Activated CD4-positive, alpha-beta memory T cell treated with anti-CD3 and anti-CD28 coated beads, Interleukin-2, amount 10 ng/mL, durations not matched to agents 7 days and 5 days (primary cell): ENCODE results near the gene ALKBH8. TPM values are rescaled to one million over a fixed set of nuclear protein-coding genes. Genes with fewer than 3 reads are reported as not detected.

Source experiments
- CTCF ChIA-PET: fragments of 350-600 bp; sonication (Branson Sonifier 250); formaldehyde crosslinking; loops from one replicate; lab custom pipeline; 2021; ENCODE audit warnings: antibody characterized with exemption, inconsistent platforms; lab: Charles Lee
- POLR2A ChIA-PET: fragments of 350-600 bp; sonication (Branson Sonifier 250); formaldehyde crosslinking; loops from one replicate; lab custom pipeline; 2021; ENCODE audit warnings: antibody characterized with exemption; lab: Charles Lee
- DNase-seq: peaks from one replicate; pipeline ENCODE4 v3.0.0-alpha.2; 2020
- H3K27ac Mint-ChIP-seq: one replicate; pipeline ENCODE4 v1.8.0; 2021; ENCODE audit warnings: mild to moderate bottlenecking, mixed read lengths
- H3K27me3 Mint-ChIP-seq: one replicate; pipeline ENCODE4 v1.8.0; 2021; ENCODE audit warnings: mixed read lengths
- H3K36me3 Mint-ChIP-seq: one replicate; pipeline ENCODE4 v1.8.0; 2021; ENCODE audit warnings: low read depth, mixed read lengths
- H3K4me1 Mint-ChIP-seq: one replicate; pipeline ENCODE4 v1.8.0; 2021; ENCODE audit warnings: mixed read lengths
- H3K4me3 Mint-ChIP-seq: one replicate; pipeline ENCODE4 v1.8.0; 2021; ENCODE audit warnings: mild to moderate bottlenecking, mixed read lengths
- H3K9me3 Mint-ChIP-seq: one replicate; pipeline ENCODE4 v1.8.0; 2021; ENCODE audit warnings: mixed read lengths
- total RNA-seq, 2 experiments: library from RNA; stranded (reverse); gene quantifications; one replicate each; pipeline ENCODE4 v1.2.3, GENCODE V29; 2021

ALKBH8 gene, protein sequence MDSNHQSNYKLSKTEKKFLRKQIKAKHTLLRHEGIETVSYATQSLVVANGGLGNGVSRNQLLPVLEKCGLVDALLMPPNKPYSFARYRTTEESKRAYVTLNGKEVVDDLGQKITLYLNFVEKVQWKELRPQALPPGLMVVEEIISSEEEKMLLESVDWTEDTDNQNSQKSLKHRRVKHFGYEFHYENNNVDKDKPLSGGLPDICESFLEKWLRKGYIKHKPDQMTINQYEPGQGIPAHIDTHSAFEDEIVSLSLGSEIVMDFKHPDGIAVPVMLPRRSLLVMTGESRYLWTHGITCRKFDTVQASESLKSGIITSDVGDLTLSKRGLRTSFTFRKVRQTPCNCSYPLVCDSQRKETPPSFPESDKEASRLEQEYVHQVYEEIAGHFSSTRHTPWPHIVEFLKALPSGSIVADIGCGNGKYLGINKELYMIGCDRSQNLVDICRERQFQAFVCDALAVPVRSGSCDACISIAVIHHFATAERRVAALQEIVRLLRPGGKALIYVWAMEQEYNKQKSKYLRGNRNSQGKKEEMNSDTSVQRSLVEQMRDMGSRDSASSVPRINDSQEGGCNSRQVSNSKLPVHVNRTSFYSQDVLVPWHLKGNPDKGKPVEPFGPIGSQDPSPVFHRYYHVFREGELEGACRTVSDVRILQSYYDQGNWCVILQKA
- 1 to 10 TPM; 7.7 to 8.4 TPM for total RNA-seq

DNA sequence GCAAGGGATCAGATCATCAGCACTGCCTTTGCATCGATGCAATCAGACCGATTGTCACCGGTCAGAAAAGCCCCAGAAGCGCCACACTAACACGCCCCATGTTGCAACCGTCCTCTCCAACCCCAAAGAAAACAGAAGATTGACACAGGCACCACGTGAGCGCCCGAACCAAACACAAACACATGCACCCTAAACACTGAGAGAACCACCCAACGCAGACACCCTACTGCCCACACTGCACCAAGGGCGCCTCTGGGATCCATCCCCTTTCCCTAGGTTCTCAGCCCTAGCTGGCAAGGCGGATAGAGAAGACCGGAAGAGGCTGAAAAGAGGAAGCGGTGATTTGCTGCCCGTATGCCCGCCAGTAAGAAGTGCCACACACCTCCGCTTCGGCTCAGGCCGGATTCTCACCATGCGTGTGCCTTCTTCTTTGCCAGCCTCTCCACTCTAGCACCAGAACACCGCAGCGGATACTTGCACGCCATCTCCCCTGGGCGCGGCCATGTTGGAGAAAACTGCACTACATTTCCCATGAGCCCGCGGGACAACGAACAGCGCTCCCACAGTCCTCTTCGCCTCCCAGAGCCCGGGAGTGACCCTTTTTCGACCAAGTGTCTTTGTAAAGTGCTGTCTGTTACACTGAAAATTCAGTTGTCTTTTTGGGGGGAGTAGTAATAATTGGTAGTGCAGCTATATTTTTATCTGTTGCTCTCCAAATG lies at the start of gene ALKBH8:
ALKBH8 (minus strand) TSS at position 517 of the 719 bp plus-strand sequence. CDS start 4,842 bp downstream, outside the sequence.
- ChIA-PET POLR2A (interaction anchor here (1.0 to 1.9 kb wide), 5 partner anchors 10 to 444 kb away, joined by 3 to 8 read pairs (median 4); partner anchors contain the start of genes CUL5 and CWF19L2), CTCF (interaction anchor here (1.0 to 6.2 kb wide), 5 partner anchors 10 to 123 kb away, joined by 3 to 58 read pairs (median 4); partner anchors contain the start of gene CWF19L2)
- Mint-ChIP-seq H3K36me3 (no peaks in the 10 kb centered on the region), H3K4me1 (peaks cover 53% of the 10 kb centered on the region), H3K27ac (peak within 1 kb of the TSS; percentile 91), H3K9me3 (no peaks in the 10 kb centered on the region), H3K27me3 (no peaks in the 10 kb centered on the region), H3K4me3 (peak within 1 kb of the TSS; percentile 92)
- DNase-seq, result peak; percentile 84

DNA sequence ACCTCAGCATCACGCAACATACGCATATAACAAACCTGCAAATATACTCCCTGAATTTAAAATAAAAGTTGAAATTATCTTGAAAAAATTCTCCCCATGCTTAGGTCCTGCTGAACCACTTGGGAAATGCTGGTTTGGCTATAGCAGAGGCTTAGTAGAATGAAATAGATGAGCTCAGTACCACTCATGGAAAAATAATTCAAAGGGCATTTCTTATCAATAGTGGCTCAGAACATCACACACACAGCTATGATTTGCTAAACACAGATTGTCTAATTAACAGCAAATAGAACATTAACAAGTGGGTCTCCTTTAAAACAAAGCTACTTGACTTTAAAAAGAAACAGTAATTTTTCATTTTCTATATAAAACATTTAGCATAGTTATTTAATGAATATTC lies 46.9 kb upstream of the ALKBH8 start:
- no peaks in the 10 kb centered on the region for H3K4me1 Mint-ChIP-seq
- no peak overlapping the region for H3K4me3 Mint-ChIP-seq
- no peak overlapping the region for H3K27ac Mint-ChIP-seq
- DNase-seq, result no peak
- ChIA-PET CTCF (no interaction called here), POLR2A (no interaction called here)
- H3K36me3 Mint-ChIP-seq, result no peaks in the 10 kb centered on the region
- H3K27me3 Mint-ChIP-seq, result peaks cover 23% of the 10 kb centered on the region
- H3K9me3 Mint-ChIP-seq, result no peaks in the 10 kb centered on the region

DNA sequence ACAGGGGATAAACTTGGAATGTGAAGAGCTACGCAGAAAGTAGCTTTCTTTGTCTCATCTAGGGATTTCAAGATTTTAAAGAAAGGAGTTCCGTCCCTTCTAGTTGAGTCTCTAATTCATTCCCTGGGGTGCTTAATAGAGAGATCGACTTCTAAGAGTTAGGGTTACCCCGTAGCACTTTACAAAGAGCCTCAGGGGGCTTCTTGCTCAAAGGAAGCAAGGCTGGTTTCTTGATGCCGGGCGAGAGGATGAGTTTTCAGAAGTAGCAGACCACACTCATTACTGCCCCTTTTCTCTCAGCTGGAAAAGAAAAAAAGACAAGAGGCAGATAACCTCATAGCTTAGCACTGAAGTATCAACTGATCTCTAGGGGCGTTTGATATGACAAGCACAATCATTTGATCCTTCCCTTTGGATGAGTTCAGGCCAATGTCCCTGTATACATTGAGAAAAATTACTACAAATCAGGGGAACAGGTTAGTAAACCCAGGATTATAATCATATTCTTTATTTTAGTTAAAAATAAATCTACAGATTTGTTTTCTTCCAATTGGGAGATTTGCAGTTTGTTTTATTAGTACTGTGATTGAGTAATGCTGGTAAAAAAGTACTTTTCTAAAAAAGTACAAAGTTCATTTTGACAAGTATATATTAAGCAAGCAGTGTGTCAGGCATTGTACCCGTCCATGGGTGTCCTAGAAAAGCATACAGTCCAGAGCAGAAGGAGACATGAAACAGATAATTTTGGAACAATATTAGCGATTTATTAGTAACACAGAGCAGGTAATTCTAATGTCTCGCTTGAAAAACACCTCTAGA lies 44.1 kb upstream of the ALKBH8 start:
- POLR2A ChIA-PET, result no interaction called here
- CTCF ChIA-PET, result interaction anchor here (0.7 to 1.2 kb wide), 2 partner anchors 43 to 47 kb away, joined by 4 to 6 read pairs; no protein-coding TSS in a partner anchor
- Mint-ChIP-seq H3K36me3 (no peaks in the 10 kb centered on the region), H3K27me3 (peaks cover 25% of the 10 kb centered on the region), H3K27ac (no peak overlapping the region), H3K9me3 (no peaks in the 10 kb centered on the region), H3K4me3 (no peak overlapping the region), H3K4me1 (no peaks in the 10 kb centered on the region)
- DNase-seq, result no peak

DNA sequence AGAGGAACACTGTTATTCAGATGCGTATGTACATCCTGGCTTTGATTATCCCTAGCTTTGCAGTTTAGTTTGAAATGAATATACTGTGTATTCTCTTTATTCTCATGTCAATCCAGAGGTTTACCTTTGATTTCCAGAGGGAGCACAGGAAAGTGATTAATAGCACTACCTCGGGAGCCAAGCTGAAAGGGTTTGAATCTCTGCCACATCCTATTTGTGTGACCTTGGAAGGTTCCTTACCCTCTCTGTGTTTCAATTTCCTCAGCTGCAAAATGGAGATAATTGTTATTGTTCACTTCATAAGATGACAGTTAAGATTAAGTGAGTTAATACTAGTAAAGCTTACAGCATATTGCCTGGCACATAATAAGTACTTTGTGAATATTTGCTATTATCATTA lies 43.3 kb upstream of the ALKBH8 start:
- H3K4me3 Mint-ChIP-seq, result no peak overlapping the region
- no peaks in the 10 kb centered on the region for H3K36me3 Mint-ChIP-seq
- peaks cover 30% of the 10 kb centered on the region for H3K27me3 Mint-ChIP-seq
- no peaks in the 10 kb centered on the region for H3K4me1 Mint-ChIP-seq
- no peaks in the 10 kb centered on the region for H3K9me3 Mint-ChIP-seq
- ChIA-PET CTCF (interaction anchor here (0.6 to 1.2 kb wide), 2 partner anchors 20 to 46 kb away, joined by 5 to 6 read pairs; no protein-coding TSS in a partner anchor), POLR2A (no interaction called here)
- DNase-seq, result no peak
- H3K27ac Mint-ChIP-seq, result no peak overlapping the region

DNA sequence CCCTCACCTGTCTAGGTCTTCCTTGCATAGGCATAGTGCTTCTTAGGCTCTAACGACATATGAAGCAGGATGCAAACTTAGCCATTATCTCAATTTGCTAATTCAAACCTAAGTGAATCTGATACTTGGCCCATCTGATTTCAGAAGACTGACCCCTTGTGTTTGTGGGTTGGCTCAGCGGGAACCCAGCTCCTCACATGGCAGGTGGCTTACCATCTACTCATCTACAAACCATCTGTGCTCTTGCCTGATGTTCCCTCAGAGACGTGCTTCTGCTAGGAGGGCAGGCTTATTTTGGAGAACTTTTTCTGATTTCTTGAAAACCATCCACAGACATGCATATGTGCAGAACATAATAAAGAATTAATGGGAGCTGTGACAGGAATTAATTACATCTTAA lies 40.6 kb upstream of the ALKBH8 start:
- peaks cover 39% of the 10 kb centered on the region for H3K27me3 Mint-ChIP-seq
- H3K36me3 Mint-ChIP-seq, result no peaks in the 10 kb centered on the region
- DNase-seq, result no peak
- no peaks in the 10 kb centered on the region for H3K4me1 Mint-ChIP-seq
- H3K27ac Mint-ChIP-seq, result no peak overlapping the region
- H3K4me3 Mint-ChIP-seq, result no peak overlapping the region
- CTCF ChIA-PET, result interaction anchor here (1.7 to 1.8 kb wide), 2 partner anchors 9 to 43 kb away, joined by 3 to 5 read pairs; no protein-coding TSS in a partner anchor
- no peaks in the 10 kb centered on the region for H3K9me3 Mint-ChIP-seq
- POLR2A ChIA-PET, result no interaction called here

DNA sequence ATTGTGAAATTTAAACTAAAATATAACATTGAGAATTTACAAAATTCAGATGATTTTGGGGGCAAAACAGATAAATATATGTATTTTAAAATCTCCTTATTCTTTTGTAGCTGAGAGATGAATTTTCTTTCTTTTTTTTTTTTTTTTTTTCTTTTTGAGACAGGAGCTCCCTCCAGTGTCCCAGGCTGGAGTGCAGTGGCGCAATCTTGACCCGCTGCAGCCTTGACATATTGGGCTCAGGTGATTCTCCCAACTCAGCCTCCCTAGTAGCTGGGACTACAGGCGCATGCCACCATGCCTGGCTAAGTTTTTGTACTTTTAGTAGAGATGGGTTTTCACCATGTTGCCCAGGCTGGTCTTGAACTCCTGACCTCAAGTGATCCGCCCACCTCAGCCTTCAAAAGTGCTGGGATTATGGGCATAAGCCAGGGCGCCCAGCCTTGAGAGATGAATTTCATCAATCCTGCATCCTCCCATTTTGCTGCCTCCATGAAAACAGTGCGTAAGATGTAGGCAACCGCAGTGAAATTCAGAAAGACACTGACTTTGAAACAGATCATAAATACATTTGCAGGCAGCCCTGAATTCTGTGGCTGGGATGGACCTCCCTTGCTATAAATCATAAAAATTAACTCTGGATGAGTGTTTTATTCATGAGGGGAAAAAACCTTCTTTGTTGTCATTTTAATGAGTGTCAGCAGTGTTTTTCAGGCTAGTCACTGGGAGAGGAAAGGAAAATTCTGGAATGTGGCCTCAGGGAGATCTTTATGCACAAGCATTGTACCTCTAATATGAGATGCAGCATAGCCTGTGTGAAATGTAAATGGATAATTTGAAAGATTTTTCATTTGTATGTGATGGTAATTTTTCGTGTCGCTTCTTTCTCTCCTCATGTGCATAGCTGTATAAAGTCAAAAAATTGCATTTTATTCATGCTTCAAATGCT lies 39.8 kb upstream of the ALKBH8 start:
- Mint-ChIP-seq H3K4me1 (no peaks in the 10 kb centered on the region), H3K36me3 (no peaks in the 10 kb centered on the region), H3K9me3 (no peaks in the 10 kb centered on the region), H3K27me3 (peaks cover 41% of the 10 kb centered on the region), H3K27ac (no peak overlapping the region), H3K4me3 (no peak overlapping the region)
- ChIA-PET POLR2A (no interaction called here), CTCF (interaction anchor here (0.6 to 1.8 kb wide), 5 partner anchors 8 to 254 kb away, joined by 3 to 5 read pairs (median 3); no protein-coding TSS in a partner anchor)
- no peak for DNase-seq

DNA sequence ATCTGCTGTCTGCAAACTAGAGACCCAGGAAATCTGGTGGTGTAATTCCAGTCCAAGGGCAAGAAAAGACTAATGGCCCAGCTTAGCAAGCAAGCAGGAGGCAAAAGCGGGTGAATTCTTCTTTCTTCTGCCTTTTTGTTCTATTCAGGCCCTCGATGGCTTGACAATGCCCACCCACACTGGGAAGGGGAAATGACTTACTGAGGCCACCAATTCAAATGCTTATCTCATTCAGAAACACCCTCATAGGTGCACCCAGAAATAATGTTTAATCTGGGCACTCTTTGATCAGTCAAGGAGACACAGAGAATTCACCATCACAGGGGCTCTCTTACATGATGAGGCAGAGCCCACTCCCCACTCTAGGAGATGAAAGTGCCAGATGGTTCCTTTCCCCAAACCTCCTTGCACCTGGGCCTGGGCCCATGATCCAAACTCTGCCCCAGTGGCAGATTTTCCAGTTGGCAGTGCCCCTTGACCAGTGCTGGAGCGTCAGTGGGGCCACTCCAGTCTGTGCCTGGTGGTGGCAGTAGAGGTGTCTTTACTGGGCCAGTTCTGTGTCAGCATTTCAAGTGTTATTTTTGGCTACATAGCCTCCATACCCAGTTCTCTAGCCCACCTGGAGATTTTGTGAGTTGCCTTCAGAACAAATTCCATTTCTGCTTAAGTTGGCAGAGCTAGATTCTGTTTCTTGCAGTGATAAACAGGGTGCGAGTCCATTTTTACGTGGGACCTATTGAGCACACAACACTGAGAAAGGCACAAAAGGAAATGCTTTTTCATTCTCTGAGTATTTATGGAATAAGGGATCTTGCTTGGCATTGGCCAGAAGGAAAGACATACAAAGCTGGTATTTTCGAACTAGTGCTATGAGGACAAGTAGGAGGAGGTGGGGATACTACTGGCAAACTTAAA lies 32.9 kb upstream of the ALKBH8 start:
- POLR2A ChIA-PET, result no interaction called here
- H3K27me3 Mint-ChIP-seq, result peaks cover 64% of the 10 kb centered on the region
- H3K9me3 Mint-ChIP-seq, result no peaks in the 10 kb centered on the region
- no peaks in the 10 kb centered on the region for H3K4me1 Mint-ChIP-seq
- CTCF ChIA-PET, result interaction anchor here (0.5 kb wide), 1 partner anchor 20 kb away, joined by 4 read pairs; no protein-coding TSS in a partner anchor
- no peaks in the 10 kb centered on the region for H3K36me3 Mint-ChIP-seq
- no peak overlapping the region for H3K4me3 Mint-ChIP-seq
- no peak overlapping the region for H3K27ac Mint-ChIP-seq
- DNase-seq, result no peak

DNA sequence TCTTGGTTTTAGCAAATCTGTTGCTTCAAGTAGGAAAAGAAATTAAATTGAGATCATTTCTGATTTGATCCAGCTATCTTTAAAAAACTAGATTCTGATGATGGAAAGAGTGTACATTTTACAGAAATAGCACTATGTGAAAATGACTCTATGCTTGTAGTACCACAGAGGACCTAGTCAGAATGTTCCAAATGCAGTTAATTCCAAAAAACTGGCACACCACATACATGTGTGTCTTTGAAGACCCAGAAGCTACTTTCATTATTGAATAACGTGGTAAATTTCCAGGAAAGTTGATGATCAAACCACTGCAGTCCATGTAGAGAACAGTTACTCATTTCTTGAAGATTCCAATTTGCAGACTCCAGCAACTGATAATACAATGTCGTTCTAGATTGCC lies 29.2 kb upstream of the ALKBH8 start:
- Mint-ChIP-seq H3K4me1 (peaks cover 20% of the 10 kb centered on the region), H3K27ac (no peak overlapping the region), H3K4me3 (no peak overlapping the region), H3K9me3 (no peaks in the 10 kb centered on the region), H3K36me3 (no peaks in the 10 kb centered on the region), H3K27me3 (peaks cover 71% of the 10 kb centered on the region)
- POLR2A ChIA-PET, result no interaction called here
- DNase-seq, result no peak
- CTCF ChIA-PET, result interaction anchor here (0.5 to 0.9 kb wide), 2 partner anchors 36 to 44 kb away, joined by 3 read pairs; no protein-coding TSS in a partner anchor

DNA sequence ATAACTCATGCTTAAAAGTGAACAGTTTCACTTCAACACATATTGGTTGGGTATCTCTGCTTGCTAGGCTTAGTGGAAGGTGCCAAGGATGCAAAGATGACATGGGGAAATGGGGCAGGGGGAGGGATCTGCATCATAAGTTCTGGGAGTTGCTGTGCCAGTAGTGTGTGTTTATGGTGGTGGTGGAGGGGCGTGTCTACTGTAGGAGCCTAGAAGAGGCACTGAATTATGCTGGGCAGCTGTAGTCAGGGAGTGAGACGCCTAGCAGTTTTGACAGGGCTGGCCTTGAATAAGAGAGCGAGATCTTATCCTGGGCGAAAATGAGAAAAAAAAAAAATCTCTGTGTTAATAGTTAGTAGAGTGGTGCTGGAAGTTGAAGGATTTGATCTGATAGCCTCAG lies 28.4 kb upstream of the ALKBH8 start:
- Mint-ChIP-seq H3K36me3 (no peaks in the 10 kb centered on the region), H3K27ac (no peak overlapping the region), H3K4me1 (peaks cover 20% of the 10 kb centered on the region), H3K9me3 (no peaks in the 10 kb centered on the region), H3K27me3 (peaks cover 78% of the 10 kb centered on the region), H3K4me3 (no peak overlapping the region)
- no peak for DNase-seq
- POLR2A ChIA-PET, result no interaction called here
- CTCF ChIA-PET, result no interaction called here

DNA sequence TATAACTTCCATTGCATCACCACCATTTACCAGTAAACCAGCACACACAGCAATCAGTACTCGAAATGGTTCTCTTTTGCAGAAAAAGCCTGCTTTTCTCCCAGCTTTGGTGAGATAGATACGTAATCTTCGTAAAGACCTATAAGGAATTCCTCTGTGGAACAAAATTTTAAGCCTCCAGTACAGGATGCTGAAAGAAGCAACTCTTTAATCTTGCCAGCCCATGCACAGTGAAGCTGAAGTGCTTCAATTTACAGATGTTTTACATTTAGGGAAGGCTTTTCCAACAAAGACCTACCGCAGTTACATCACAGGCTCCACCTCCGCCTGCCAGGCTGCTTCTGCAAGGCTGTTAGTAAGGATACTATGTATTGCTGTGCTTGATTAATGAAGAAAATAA lies 27.3 kb upstream of the ALKBH8 start:
- ChIA-PET POLR2A (no interaction called here), CTCF (no interaction called here)
- no peaks in the 10 kb centered on the region for H3K9me3 Mint-ChIP-seq
- DNase-seq, result no peak
- no peaks in the 10 kb centered on the region for H3K36me3 Mint-ChIP-seq
- H3K27me3 Mint-ChIP-seq, result peaks cover 78% of the 10 kb centered on the region
- H3K4me1 Mint-ChIP-seq, result peaks cover 20% of the 10 kb centered on the region
- H3K27ac Mint-ChIP-seq, result no peak overlapping the region
- no peak overlapping the region for H3K4me3 Mint-ChIP-seq
